WTC11 (cell line): ENCODE measurements around the gene CARD14. TPM values are rescaled to one million over a fixed set of nuclear protein-coding genes. Genes with fewer than 3 reads are reported as not detected.

ENCODE experiments used
- ATAC-seq: fragments of 200-7000 bp; cut with Tn5 transposase; 2 replicates; pipeline ENCODE4 v1.10.0; 2021; ENCODE audit warnings: mild to moderate bottlenecking, moderate library complexity
- CTCF ChIA-PET: fragments of 300-600 bp; sonication (Branson Sonifier 250); formaldehyde crosslinking; loops from one replicate; lab custom pipeline; 2021; ENCODE audit warnings: antibody characterized with exemption; lab: Charles Lee
- POLR2A ChIA-PET: fragments of 350-600 bp; sonication (Branson Sonifier 250); formaldehyde crosslinking; loops from one replicate; lab custom pipeline; 2021; ENCODE audit warnings: antibody characterized with exemption; lab: Charles Lee
- DNase-seq: peaks from one replicate; pipeline ENCODE4 v3.0.0; 2021; ENCODE audit warnings: low spot score
- H3K27ac Mint-ChIP-seq: 2 replicates; pipeline ENCODE4 v1.8.0; 2021; ENCODE audit warnings: mixed read lengths
- H3K27me3 Mint-ChIP-seq: 2 replicates; pipeline ENCODE4 v1.8.0; 2021; ENCODE audit warnings: low read depth, mild to moderate bottlenecking, moderate library complexity, mixed read lengths
- H3K36me3 Mint-ChIP-seq: 2 replicates; pipeline ENCODE4 v1.8.0; 2021; ENCODE audit warnings: mixed read lengths
- H3K4me1 Mint-ChIP-seq: 2 replicates; pipeline ENCODE4 v1.8.0; 2022; ENCODE audit warnings: mixed read lengths
- H3K4me3 Mint-ChIP-seq: 2 replicates; pipeline ENCODE4 v1.8.0; 2021; ENCODE audit warnings: mild to moderate bottlenecking, moderate library complexity, mixed read lengths
- H3K9me3 Mint-ChIP-seq: 2 replicates; pipeline ENCODE4 v1.8.0; 2021; ENCODE audit warnings: mixed read lengths
- ATF1 ChIP-seq: sonication (generic); formaldehyde crosslinking; IDR thresholded peaks from 2 replicates; pipeline ENCODE4 v1.8.1; 2023; ENCODE audit warnings: mild to moderate bottlenecking, moderate library complexity, missing genetic modification reagents
- ATF6 ChIP-seq: sonication (generic); formaldehyde crosslinking; IDR thresholded peaks from 2 replicates; pipeline ENCODE4 v1.8.1; 2023; ENCODE audit warnings: mild to moderate bottlenecking, missing genetic modification reagents
- E2F1 ChIP-seq: sonication (generic); formaldehyde crosslinking; IDR thresholded peaks from 2 replicates; pipeline ENCODE4 v1.8.0; 2022; ENCODE audit warnings: mild to moderate bottlenecking, missing genetic modification reagents
- E2F5 ChIP-seq: sonication (generic); formaldehyde crosslinking; IDR thresholded peaks from 2 replicates; pipeline ENCODE4 v1.8.1; 2022; ENCODE audit warnings: mild to moderate bottlenecking, moderate library complexity, missing genetic modification reagents
- ESRRA ChIP-seq: sonication (generic); formaldehyde crosslinking; IDR thresholded peaks from 2 replicates; pipeline ENCODE4 v1.8.1; 2022; ENCODE audit warnings: mild to moderate bottlenecking, missing genetic modification reagents, borderline replicate concordance
- FOXK1 ChIP-seq: sonication (generic); formaldehyde crosslinking; IDR thresholded peaks from 2 replicates; pipeline ENCODE4 v1.8.0; 2022; ENCODE audit warnings: mild to moderate bottlenecking, moderate library complexity, missing genetic modification reagents
- GABPB1 ChIP-seq: sonication (generic); formaldehyde crosslinking; IDR thresholded peaks from 2 replicates; pipeline ENCODE4 v1.8.1; 2023; ENCODE audit warnings: mild to moderate bottlenecking, missing genetic modification reagents
- MYBL2 ChIP-seq: sonication (generic); formaldehyde crosslinking; IDR thresholded peaks from 2 replicates; pipeline ENCODE4 v1.8.1; 2023; ENCODE audit warnings: mild to moderate bottlenecking, moderate library complexity, missing genetic modification reagents
- PREB ChIP-seq: sonication (generic); formaldehyde crosslinking; IDR thresholded peaks from 2 replicates; pipeline ENCODE4 v1.8.1; 2022; ENCODE audit warnings: mild to moderate bottlenecking, missing genetic modification reagents, moderate library complexity, borderline replicate concordance
- RELA ChIP-seq: sonication (generic); formaldehyde crosslinking; IDR thresholded peaks from 2 replicates; pipeline ENCODE4 v1.8.1; 2022; ENCODE audit warnings: missing genetic modification reagents, mild to moderate bottlenecking, borderline replicate concordance
- TP53 ChIP-seq: sonication (generic); formaldehyde crosslinking; IDR thresholded peaks from 2 replicates; pipeline ENCODE4 v1.8.1; 2023; ENCODE audit warnings: mild to moderate bottlenecking, missing genetic modification reagents
- ZBTB43 ChIP-seq: sonication (generic); formaldehyde crosslinking; IDR thresholded peaks from 2 replicates; pipeline ENCODE4 v1.8.1; 2023; ENCODE audit warnings: mild to moderate bottlenecking, missing genetic modification reagents
- ZMAT4 ChIP-seq: fragments of 250-450 bp; sonication (Bioruptor Pico); IDR thresholded peaks from 2 replicates; pipeline ENCODE4 v1.9.0; 2021; ENCODE audit warnings: mild to moderate bottlenecking
- ZNF138 ChIP-seq: sonication (generic); formaldehyde crosslinking; conservative IDR thresholded peaks from 2 replicates; pipeline ENCODE4 v1.8.1; 2022; ENCODE audit warnings: mild to moderate bottlenecking, moderate library complexity, missing genetic modification reagents
- ZNF416 ChIP-seq: fragments of 250-450 bp; sonication (Bioruptor Pico); IDR thresholded peaks from 2 replicates; pipeline ENCODE4 v1.9.0; 2021; ENCODE audit warnings: mild to moderate bottlenecking, inconsistent platforms
- ZNF425 ChIP-seq: fragments of 250-450 bp; sonication (Bioruptor Pico); conservative IDR thresholded peaks from 2 replicates; pipeline ENCODE4 v1.9.0; 2021; ENCODE audit warnings: mild to moderate bottlenecking
- total RNA-seq: library from RNA; stranded (reverse); gene quantifications from 3 replicates; pipeline ENCODE4 v1.2.3, GENCODE V29; 2021

The CARD14 gene
- total RNA-seq, 1 experiment from 2014 or later: 0.83 TPM

GRCh38 chr17:80223142-80223815 is 53.4 kb downstream of the CARD14 start:
- no peaks in the 10 kb centered on the region for H3K9me3 Mint-ChIP-seq
- H3K36me3 Mint-ChIP-seq: no peaks in the 10 kb centered on the region; the same call in 1 of the 2 replicates
- no peak for ATAC-seq
- peaks cover 26% of the 10 kb centered on the region for H3K4me1 Mint-ChIP-seq
- TF ChIP-seq ESRRA (CRISPR knock-in tag) (no peak), FOXK1 (CRISPR knock-in tag) (no peak), ZMAT4 (CRISPR knock-in tag) (no peak), E2F1 (CRISPR knock-in tag) (no peak), ZNF425 (CRISPR knock-in tag) (no peak), MYBL2 (no peak), PREB (CRISPR knock-in tag) (no peak), ZNF416 (CRISPR knock-in tag) (no peak), TP53 (CRISPR knock-in tag) (no peak), ZNF138 (CRISPR knock-in tag) (no peak), ATF6 (CRISPR knock-in tag) (no peak), ATF1 (CRISPR knock-in tag) (no peak), GABPB1 (CRISPR knock-in tag) (no peak), RELA (CRISPR knock-in tag) (no peak)
- TF ChIP-seq, all 79 proteins: peak for 0
- DNase-seq: no peak
- ChIA-PET POLR2A (no interaction called here), CTCF (interaction anchor here (1.6 kb wide), 1 partner anchor 138 kb away, joined by 3 read pairs; no protein-coding TSS in a partner anchor)
- H3K27me3 Mint-ChIP-seq: no peaks in the 10 kb centered on the region
- H3K27ac Mint-ChIP-seq: no peak overlapping the region
- H3K4me3 Mint-ChIP-seq: no peak overlapping the region

- Mint-ChIP-seq H3K27me3 (no peaks in the 10 kb centered on the region), H3K27ac (peak overlapping the region; percentile 66), H3K4me1 (peaks cover 26% of the 10 kb centered on the region), H3K36me3 (peaks cover 4% of the 10 kb centered on the region; the same call in 1 of the 2 replicates), H3K9me3 (no peaks in the 10 kb centered on the region), H3K4me3 (no peak overlapping the region)
- TF ChIP-seq E2F5 (CRISPR knock-in tag) (no peak), ZBTB43 (peak; percentile 96)
- no peak for ATAC-seq
- ChIA-PET CTCF (no interaction called here), POLR2A (no interaction called here)
- DNase-seq: no peak
Measured at GRCh38 chr17:80223838-80224497, 54.1 kb downstream of the CARD14 start.
